ENCODE data around the gene KSR2.
"Not testable (repeated sequence)": the region's sequence is repeated elsewhere in the genome, so short reads cannot be mapped to it uniquely, and the experiment has no call there.

KSR2 gene

DNA sequence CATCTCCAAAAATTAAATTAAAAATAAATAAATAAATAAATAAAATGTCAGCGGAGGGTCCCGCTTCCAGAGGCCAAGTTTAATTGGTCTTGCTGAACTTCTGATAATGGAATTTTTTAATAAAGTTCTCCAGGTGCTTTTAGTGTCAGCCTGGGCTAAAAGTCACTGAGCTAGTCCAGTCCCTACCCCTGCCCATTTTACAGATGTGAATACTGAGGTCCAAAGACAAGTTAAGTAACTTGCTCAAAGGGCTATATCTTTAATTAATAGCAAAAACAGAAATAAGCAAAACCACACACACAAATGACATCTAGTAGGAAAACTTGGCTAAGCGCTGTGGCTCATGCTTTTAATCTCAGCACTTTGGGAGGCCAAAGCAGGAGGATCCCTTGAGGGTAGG is 42.1 kb upstream of the KSR2 start:
- Histone ChIP-seq H3K9me3 (ENCODE audit: control insufficient read depth, insufficient read depth, low read depth, low read length) (no peaks in the 10 kb centered on the region), H3K4me3 (ENCODE audit: low read depth, low read length) (no peak overlapping the region), H3K36me3 (ENCODE audit: control insufficient read depth in 2 of 2, insufficient read depth in 1 of 2, low read length in 2 of 2) (no peaks in the 10 kb centered on the region), H3K27ac (ENCODE audit: extremely low read depth, low read depth, low read length) (no peak overlapping the region), H3K4me1 (ENCODE audit: control insufficient read depth, insufficient read depth, low read length) (peaks cover under 1% of the 10 kb centered on the region; the same call in 1 of the 2 replicates)
- TF ChIP-seq ZNF623 (tag by site-specific recombination; IDR thresholded peaks at IDR 0.05) (no peak), ZNF10 (tag by site-specific recombination; IDR thresholded peaks at IDR 0.05) (no peak), ZNF701 (tag by site-specific recombination; IDR thresholded peaks at IDR 0.05) (no peak), ZNF76 (tag by site-specific recombination; IDR thresholded peaks at IDR 0.05; ENCODE audit: borderline replicate concordance, low read depth) (no peak), KLF1 (tag by site-specific recombination; IDR thresholded peaks at IDR 0.05) (no peak), ZNF132 (tag by site-specific recombination; IDR thresholded peaks at IDR 0.05; ENCODE audit: borderline replicate concordance) (no peak), ZNF544 (tag by site-specific recombination; IDR thresholded peaks at IDR 0.05) (no peak), ZIC2 (tag by site-specific recombination; IDR thresholded peaks at IDR 0.05) (no peak), ZNF211 (tag by site-specific recombination; IDR thresholded peaks at IDR 0.05; ENCODE audit: low read depth) (no peak)
- TF ChIP-seq, protein P1, sequence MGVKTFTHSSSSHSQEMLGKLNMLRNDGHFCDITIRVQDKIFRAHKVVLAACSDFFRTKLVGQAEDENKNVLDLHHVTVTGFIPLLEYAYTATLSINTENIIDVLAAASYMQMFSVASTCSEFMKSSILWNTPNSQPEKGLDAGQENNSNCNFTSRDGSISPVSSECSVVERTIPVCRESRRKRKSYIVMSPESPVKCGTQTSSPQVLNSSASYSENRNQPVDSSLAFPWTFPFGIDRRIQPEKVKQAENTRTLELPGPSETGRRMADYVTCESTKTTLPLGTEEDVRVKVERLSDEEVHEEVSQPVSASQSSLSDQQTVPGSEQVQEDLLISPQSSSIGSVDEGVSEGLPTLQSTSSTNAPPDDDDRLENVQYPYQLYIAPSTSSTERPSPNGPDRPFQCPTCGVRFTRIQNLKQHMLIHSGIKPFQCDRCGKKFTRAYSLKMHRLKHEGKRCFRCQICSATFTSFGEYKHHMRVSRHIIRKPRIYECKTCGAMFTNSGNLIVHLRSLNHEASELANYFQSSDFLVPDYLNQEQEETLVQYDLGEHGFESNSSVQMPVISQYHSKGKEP (tag by site-specific recombination; IDR thresholded peaks at IDR 0.05), result no peak
- TF ChIP-seq, protein P2, sequence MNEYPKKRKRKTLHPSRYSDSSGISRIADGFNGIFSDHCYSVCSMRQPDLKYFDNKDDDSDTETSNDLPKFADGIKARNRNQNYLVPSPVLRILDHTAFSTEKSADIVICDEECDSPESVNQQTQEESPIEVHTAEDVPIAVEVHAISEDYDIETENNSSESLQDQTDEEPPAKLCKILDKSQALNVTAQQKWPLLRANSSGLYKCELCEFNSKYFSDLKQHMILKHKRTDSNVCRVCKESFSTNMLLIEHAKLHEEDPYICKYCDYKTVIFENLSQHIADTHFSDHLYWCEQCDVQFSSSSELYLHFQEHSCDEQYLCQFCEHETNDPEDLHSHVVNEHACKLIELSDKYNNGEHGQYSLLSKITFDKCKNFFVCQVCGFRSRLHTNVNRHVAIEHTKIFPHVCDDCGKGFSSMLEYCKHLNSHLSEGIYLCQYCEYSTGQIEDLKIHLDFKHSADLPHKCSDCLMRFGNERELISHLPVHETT (tag by site-specific recombination; IDR thresholded peaks at IDR 0.05), result no peak
- TF ChIP-seq, protein P3, sequence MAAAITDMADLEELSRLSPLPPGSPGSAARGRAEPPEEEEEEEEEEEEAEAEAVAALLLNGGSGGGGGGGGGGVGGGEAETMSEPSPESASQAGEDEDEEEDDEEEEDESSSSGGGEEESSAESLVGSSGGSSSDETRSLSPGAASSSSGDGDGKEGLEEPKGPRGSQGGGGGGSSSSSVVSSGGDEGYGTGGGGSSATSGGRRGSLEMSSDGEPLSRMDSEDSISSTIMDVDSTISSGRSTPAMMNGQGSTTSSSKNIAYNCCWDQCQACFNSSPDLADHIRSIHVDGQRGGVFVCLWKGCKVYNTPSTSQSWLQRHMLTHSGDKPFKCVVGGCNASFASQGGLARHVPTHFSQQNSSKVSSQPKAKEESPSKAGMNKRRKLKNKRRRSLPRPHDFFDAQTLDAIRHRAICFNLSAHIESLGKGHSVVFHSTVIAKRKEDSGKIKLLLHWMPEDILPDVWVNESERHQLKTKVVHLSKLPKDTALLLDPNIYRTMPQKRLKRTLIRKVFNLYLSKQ (tag by site-specific recombination; IDR thresholded peaks at IDR 0.05; ENCODE audit: borderline replicate concordance), result no peak
- TF ChIP-seq, protein P4, sequence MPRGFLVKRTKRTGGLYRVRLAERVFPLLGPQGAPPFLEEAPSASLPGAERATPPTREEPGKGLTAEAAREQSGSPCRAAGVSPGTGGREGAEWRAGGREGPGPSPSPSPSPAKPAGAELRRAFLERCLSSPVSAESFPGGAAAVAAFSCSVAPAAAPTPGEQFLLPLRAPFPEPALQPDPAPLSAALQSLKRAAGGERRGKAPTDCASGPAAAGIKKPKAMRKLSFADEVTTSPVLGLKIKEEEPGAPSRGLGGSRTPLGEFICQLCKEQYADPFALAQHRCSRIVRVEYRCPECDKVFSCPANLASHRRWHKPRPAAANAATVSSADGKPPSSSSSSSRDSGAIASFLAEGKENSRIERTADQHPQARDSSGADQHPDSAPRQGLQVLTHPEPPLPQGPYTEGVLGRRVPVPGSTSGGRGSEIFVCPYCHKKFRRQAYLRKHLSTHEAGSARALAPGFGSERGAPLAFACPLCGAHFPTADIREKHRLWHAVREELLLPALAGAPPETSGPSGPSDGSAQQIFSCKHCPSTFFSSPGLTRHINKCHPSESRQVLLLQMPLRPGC (tag by site-specific recombination; IDR thresholded peaks at IDR 0.05), result no peak
- POLR2A ChIA-PET, result no interaction called here
- CTCF ChIA-PET, result no interaction called here

DNA sequence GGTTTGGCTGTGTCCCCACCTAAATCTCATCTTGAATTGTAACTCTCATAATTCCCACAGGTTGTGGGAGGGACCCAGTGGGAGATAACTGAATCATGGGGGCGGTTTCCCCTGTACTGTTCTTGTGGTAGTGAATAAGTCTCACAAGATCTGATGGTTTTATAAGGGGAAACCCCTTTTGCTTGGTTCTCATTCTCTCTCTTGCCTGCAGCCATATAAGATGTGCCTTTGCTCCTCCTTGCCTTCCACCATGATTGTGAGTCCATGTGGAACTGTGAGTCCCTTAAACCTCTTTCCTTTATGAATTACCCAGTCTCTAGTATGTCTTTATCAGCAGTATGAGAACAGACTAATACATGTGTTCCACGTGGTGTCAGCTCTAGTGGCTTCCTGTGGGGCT is 31.0 kb upstream of the KSR2 start:
- CTCF ChIA-PET, result not testable (repeated sequence)

DNA sequence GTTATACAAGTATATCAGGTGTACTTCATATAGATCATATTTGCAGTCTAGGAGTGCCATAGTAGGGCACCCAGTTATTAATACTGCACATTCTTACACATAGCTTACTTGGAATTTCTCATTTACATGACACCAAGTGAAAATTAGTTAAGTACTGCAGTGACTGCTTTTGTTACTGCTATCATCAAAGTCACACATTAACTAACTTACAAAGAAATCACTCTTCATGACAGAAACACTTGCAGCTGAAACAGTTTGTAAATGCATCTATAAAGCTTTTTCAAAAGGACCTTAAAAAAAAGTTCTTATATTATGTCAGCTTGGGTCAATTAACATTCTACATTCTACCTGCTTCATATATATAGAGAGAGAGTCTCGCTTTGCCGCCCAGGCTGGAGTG is 29.9 kb upstream of the KSR2 start:
- no peaks in the 10 kb centered on the region for H3K36me3 ChIP-seq (ENCODE audit: control insufficient read depth in 2 of 2, insufficient read depth in 1 of 2, low read length in 2 of 2)
- H3K4me1 ChIP-seq (ENCODE audit: control insufficient read depth, insufficient read depth, low read length), result no peaks in the 10 kb centered on the region
- H3K4me3 ChIP-seq (ENCODE audit: low read depth, low read length), result no peak overlapping the region
- no peak overlapping the region for H3K27ac ChIP-seq (ENCODE audit: extremely low read depth, low read depth, low read length)
- ChIA-PET CTCF (interaction anchor here (0.7 kb wide), 1 partner anchor 1757 kb away, joined by 3 read pairs; no protein-coding TSS in a partner anchor), POLR2A (no interaction called here)
- no peaks in the 10 kb centered on the region for H3K9me3 ChIP-seq (ENCODE audit: control insufficient read depth, insufficient read depth, low read depth, low read length)
- TF ChIP-seq ZNF211 (tag by site-specific recombination; IDR thresholded peaks at IDR 0.05; ENCODE audit: low read depth) (no peak), ZNF785 (tag by site-specific recombination; IDR thresholded peaks at IDR 0.05) (no peak), YY1 (tag by site-specific recombination; IDR thresholded peaks at IDR 0.05) (no peak), ZNF311 (tag by site-specific recombination; IDR thresholded peaks at IDR 0.05; ENCODE audit: borderline replicate concordance) (no peak), ZNF48 (tag by site-specific recombination; IDR thresholded peaks at IDR 0.05) (no peak), ZNF600 (tag by site-specific recombination; IDR thresholded peaks at IDR 0.05) (no peak), ZBTB21 (tag by site-specific recombination; IDR thresholded peaks at IDR 0.05) (no peak), ZNF707 (tag by site-specific recombination; IDR thresholded peaks at IDR 0.05) (no peak), ZNF596 (tag by site-specific recombination; IDR thresholded peaks at IDR 0.05) (no peak)
- TF ChIP-seq, protein P5, sequence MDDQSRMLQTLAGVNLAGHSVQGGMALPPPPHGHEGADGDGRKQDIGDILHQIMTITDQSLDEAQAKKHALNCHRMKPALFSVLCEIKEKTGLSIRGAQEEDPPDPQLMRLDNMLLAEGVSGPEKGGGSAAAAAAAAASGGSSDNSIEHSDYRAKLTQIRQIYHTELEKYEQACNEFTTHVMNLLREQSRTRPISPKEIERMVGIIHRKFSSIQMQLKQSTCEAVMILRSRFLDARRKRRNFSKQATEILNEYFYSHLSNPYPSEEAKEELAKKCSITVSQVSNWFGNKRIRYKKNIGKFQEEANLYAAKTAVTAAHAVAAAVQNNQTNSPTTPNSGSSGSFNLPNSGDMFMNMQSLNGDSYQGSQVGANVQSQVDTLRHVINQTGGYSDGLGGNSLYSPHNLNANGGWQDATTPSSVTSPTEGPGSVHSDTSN (CRISPR knock-in tag; IDR thresholded peaks at IDR 0.05), result no peak
- TF ChIP-seq, protein P6, sequence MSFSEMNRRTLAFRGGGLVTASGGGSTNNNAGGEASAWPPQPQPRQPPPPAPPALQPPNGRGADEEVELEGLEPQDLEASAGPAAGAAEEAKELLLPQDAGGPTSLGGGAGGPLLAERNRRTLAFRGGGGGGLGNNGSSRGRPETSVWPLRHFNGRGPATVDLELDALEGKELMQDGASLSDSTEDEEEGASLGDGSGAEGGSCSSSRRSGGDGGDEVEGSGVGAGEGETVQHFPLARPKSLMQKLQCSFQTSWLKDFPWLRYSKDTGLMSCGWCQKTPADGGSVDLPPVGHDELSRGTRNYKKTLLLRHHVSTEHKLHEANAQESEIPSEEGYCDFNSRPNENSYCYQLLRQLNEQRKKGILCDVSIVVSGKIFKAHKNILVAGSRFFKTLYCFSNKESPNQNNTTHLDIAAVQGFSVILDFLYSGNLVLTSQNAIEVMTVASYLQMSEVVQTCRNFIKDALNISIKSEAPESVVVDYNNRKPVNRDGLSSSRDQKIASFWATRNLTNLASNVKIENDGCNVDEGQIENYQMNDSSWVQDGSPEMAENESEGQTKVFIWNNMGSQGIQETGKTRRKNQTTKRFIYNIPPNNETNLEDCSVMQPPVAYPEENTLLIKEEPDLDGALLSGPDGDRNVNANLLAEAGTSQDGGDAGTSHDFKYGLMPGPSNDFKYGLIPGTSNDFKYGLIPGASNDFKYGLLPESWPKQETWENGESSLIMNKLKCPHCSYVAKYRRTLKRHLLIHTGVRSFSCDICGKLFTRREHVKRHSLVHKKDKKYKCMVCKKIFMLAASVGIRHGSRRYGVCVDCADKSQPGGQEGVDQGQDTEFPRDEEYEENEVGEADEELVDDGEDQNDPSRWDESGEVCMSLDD (tag by site-specific recombination; IDR thresholded peaks at IDR 0.05), result no peak

More for the DNA sequence above, 31.0 kb upstream of the KSR2 start:
- H3K4me1 ChIP-seq (ENCODE audit: control insufficient read depth, insufficient read depth, low read length); POLR2A ChIA-PET; H3K9me3 ChIP-seq (ENCODE audit: control insufficient read depth, insufficient read depth, low read depth, low read length); H3K36me3 ChIP-seq (ENCODE audit: control insufficient read depth in 2 of 2, insufficient read depth in 1 of 2, low read length in 2 of 2); H3K27ac ChIP-seq (ENCODE audit: extremely low read depth, low read depth, low read length); H3K4me3 ChIP-seq (ENCODE audit: low read depth, low read length): not testable (repeated sequence)

Measured in HEK293 (cell line).